GM21360 (cell line): ENCODE measurements around the gene B4GALT4.

Experiments
- ATAC-seq: cut with Tn5 transposase; IDR thresholded peaks from one replicate; pipeline ENCODE4 v1.9.1; 2021; ENCODE audit warnings: mild to moderate bottlenecking, moderate library complexity; ENCODE audit not compliant: unreplicated experiment

B4GALT4 gene

DNA sequence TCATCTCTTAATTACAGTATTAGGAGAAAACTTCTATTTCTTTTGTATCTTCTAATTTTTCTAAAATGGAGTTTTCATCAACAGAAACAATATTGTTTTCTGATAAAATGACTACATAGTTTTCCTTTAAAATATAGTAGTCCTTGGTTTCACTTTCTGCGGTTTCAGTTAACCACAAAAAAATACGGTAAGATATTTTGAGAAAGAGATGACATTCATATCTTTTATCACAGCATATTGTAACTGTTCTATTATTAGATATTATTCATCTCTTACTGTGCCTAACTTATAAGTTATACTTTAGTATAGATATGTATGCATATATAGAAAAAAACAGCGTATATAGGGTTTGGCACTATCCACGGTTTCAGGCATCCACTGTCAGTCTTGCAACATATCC, 2.3 kb downstream of the B4GALT4 start:
- no peak for ATAC-seq

DNA sequence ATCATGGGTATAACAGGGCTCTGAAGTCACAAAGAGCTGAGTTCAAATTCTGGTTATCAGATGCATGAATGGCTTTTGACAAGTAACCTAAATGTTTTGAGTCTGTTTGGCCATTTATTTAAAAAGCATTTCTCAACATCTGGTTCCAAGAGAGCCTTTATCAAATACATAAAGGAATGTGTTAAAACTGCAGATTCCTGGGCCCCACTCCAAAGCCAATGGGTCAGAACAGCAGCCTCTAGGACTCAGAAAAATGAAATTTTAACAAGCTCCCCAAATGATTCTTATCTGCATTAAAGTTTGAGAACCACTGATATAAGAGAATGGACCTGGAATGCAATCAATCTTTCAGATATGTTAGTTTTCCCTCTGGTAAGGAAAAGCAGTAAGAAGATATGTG, 3.4 kb downstream of the B4GALT4 start:
- ATAC-seq, result no peak

DNA sequence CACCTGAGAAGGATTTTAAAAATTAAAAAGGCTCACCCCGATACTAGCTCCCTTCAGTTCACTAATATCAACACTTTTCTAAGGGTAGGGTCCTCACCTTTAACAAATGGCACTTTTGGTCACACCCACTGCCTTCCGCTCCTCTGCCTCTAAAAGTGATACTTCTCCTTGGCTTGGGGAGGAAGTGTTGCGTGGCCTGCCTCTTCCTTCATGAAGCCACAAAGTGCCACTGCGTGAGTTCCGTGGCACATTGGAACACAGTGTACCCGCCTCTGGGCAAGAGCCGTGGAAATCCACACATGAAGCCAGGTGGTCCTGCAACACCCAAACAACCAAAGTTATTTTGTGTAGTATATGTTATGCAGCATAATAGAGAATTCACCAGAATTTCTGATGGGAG, 3.9 kb downstream of the B4GALT4 start:
- no peak for ATAC-seq

DNA sequence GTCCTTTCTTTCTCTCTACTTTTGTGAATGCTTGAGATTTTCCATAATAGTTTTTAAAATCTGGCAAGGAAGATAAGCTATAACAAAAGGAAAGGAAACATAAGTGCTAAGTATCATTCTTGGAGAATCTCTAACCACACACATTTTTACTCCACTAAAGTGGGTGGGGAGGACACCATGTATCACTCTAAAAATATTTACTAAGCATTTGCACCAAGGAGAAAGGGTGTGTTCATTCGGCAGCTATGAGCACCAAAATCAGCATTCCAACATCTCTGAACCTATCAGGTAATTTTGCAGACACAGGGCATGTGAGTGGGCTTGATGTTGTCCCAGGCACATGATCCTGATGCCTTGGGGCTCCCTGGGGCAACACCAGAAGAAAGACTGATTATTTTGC, 5.5 kb downstream of the B4GALT4 start:
- no peak for ATAC-seq

DNA sequence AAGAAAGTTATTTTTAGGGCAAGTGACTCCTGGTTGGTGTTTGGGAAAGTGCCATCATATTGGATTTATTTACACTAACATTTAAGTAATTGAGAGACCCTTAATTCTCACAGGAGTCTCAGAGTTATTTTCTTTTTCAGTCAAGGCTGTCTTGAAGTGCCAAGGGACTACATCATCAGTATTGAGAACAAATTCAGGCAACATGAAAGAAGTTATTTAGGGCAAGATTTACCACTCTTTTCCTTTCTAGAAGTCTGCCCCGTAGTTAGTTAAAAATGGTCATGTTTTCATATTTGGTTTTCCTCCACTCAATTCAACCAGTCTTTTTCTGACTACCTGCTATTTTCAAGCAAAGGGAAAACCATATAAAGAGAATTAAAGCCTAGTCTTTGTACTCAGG, 6.1 kb downstream of the B4GALT4 start:
- no peak for ATAC-seq

DNA sequence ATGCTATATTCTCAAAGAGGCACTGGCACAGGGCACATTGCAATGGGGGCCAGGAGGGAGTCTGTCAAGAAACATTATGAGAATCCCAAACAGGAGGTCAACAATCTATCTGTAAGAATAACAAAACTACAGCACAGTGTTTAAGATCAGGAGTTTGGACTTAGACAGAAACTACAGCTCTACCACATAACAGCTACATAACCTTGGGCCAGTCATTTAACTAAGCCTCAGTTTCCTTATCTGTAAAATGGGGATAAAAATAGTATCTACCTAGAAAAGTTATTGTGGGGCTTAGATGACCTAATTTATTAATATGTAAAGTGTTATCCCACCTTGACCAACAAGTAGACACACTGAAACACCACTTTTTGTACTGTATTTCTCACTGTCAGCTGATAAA, 9.9 kb downstream of the B4GALT4 start:
- ATAC-seq, result no peak

DNA sequence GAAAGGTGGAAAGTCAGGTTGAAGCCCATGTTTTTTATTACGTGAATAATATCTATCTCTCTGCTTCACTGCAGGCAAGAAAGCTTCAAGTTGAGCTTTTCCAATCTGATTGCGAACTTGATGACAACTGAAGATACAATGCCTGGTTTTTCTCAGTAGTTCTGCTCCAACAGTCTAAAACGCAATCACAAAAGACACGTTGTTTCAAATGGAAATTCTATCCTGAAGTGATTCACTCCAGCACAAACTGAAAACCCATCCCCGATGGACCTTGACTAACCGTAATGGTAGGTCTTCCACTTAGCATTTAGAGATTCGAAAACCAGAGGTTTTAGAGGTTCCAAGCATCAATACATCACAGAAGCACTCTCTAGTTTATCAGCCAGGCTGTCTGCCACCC, 10.6 kb downstream of the B4GALT4 start:
- ATAC-seq, result no peak

DNA sequence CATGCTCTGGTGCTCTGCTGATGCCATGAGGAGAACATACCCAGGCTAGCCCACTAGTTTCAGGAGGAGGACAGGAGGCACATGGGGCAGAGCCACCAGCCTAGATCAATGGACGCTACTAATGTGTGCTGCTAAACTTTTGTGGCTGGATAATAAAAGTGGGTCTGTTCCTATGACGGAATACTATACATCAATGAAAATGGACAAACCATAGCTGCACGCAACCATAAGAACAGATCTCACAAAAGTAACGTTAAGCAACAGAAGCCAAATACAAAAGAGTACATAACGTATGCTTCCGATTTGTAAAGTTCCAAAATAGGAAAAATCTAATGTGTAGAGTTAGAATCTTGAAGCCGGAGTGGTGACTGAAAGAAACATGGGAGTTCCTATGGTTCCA, 11.5 kb downstream of the B4GALT4 start:
- ATAC-seq, result no peak

DNA sequence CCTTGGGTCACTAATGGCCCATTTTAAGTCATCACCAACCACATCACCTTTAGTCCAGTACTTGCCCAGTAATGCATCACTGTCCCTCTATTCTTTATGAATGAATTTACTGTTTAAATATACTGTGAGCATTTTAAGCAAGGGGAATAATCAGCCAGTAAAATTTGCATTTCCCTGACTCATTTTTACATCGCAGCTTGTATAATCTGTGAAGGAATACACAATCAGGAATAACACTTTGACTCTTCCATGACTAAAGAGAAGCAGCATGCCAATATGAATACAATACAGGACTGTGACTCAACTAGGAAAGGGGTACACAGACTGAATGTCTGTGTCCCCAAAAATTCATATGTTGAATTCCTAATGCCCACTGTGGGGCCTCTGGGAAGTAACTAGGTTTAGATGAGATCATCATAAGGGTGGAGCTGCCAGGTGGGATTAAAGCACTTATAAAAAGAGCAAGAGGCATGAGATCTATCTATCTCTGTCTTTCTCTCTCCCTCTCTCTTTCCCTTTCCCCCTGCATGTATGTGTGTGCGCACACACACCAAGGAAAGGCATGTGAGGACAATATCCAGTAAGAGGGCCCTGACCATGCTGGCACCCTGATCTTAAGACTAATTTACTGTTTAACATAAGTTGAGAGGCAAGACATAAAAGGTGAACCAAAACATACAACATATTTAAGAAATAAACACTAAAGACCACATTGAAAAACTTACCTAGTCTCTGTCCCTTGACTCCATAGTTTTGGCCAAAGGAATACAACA, 12.1 kb downstream of the B4GALT4 start:
- ATAC-seq, result no peak

DNA sequence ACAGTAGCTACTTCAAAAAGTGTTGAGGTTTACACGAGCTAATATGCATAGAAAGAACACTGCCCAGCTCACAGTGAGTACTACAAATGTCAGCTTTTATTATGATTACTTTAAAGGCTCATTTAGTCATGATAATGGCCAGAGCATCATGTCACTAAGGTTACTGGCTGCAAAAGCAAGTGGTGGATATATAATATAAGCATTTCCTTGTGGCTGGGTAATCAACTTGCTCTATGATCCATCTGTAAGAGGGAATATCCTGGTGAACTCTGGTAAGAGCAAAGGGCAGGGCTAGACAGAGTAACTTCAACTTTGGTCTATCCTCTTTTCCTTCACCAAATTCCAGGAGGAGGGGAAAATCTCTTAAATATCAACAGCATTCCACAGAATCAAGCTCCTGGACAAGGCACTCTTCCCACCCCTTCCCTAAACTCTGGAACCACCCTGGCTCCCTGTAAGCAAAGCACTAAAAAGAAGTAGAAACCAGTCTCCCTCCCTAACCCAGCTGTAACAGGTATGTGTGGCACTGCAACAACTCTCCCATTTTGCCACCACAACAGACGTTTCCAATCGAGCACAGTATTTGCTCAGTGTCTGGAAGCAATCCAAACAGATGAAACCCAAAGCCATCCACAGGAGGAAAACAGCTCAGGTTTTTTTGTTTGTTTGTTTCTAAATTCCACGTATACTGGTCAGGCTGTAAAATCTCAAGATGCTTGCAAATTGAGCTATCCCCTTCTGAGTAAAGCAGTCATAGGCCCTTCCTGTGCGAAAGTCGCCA, 13.4 kb downstream of the B4GALT4 start:
- ATAC-seq, result no peak

DNA sequence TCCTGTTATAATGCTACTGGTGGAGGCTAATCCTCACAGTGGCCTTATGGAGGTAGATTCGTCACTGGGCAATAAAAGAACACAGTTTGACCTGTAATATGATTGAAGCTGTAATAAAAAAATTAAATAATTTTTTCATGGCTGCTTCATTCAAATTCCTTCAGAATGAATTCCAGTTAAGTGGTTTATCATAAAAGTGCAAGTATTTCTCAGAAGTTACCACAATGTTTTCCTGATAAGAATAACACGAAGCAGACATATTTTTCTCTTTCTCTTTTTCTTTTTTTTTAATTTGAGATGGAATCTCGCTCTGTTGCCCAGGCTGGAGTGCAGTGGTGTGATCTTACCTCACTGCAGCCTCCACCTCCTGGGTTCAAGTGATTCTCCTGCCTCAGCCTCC, 15.6 kb downstream of the B4GALT4 start:
- no peak for ATAC-seq

DNA sequence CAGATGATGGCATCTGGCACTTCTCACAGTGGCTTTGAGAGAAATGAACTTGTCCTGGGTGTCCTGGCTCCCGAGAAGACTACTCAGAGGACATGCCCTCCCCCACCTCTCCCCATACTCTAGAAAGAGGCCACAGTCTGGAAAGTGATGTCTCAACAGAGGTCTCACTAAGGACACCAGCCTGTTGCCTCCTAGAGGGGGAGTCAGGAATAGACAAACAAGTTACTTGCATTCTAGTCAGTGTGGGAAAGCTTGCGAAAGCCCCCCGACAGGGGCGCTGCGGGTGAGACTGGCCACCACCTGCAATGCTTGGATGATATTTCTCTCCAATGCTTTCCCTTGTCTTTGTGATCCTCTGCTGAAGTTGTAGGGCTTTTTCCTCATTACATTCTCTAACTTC, 17.2 kb downstream of the B4GALT4 start:
- no peak for ATAC-seq

DNA sequence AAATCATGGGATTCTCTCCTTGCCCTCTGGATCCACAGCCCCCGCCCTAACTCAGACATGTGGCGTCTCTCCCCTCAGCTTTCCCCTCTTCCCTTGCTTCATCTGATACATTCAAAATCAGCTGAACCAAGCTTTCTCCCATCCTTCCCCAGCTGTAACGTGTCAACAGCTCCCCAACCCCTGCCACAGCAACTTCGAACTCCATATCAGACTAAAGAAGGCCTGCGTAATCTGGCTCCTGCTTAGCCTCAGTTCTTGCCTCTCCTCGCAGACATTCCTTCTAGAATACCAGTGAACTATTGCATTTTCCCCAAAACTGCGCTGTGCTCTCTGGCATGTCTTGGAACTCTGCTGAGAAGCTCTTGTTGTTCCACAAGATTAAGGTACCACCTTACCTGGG, 18.3 kb downstream of the B4GALT4 start:
- no peak for ATAC-seq

DNA sequence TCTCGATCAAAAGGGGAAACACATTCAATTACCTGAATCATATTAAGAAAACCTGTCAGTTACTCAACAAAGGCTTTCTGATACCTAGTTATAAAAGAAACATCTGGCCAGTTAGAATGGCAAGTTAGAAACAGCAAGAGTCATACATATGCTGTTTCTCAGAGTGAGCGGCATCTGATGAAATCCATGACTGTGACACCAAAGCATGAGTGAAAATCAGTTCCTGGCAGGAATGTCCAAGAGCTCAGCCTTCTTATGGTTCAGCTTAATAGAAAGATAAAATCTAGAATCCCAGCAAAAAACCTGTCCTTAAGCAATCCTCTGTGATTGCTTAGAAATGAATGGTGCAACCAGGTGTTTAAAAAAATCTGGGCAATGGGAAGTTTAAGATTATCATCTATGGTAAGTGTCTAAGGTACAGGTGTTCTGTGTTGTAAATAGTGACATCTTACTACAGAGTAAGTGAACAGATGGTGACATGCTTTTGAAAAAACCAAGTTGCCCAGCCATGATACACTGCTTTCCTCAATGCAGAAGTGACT, 18.8 kb downstream of the B4GALT4 start:
- ATAC-seq, result no peak

DNA sequence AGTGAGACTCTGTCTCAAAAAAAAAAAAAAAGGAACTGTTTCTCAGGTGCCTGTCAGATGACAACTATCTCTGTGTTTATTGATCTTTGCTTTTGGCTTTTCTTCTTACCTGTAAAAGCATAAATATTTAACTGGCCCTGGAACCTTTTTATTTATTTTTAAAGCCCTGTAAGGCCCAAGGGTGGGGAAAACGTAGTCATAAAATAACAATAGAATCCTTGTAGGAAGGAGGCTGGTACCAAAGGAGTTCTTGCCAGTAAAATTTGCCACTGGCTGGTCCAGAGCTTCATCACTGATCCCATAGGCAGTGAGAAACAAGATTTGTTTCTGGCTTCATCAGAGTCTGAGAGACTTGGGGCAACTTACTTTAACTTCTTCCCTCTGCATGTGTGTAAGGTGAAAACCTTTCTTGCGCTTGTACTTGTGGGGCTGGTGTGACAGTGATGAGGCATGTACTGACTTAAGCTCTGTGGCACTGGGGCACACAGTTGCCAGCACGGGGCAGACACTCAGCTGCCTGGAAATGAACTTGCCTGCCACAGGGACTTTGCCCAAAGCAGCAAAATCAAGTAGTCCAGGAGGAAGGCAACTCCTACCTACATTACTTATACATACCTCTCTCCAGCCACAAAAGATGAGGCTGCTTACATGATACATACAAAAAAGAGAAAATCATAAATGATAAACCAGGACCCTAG, 19.6 kb downstream of the B4GALT4 start:
- no peak for ATAC-seq

DNA sequence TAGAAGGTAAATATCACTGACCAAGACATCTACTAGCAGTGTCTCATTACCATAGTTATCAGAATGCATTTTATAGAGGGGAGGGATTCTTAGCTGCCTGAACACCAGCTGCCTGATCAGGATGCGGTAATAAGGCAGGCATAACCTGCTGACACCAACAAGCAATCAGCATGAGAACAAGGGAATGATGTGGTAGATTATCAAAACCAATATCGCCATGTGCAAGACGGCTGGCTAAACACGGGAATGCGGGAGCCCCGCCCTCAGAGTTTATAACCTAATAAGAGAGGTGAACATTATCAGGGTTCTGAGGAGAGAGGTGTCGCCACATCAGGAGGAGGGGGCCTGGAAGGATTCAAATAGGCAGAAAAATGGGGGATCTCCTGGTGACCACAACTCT, 20.5 kb downstream of the B4GALT4 start:
- no peak for ATAC-seq

DNA sequence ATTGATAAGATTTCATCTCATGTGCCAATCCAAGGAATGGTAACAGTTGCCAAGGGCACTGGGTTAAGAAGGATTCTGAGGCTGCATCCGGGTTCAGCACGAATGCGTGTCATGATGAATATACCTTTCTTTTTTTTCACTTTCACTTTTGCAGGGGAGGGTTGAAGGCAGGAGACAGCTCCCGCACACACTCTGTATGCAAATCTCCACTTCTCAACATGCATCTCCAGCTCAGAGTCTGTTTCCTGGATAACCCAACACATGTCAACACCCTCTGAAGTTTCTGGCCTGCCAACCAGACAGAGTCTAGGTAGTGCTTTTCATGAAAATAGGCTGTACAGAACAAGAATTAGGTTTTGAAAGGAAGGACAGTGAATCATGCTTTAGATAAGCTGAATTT, 21.6 kb downstream of the B4GALT4 start:
- ATAC-seq, result peak; percentile 100

DNA sequence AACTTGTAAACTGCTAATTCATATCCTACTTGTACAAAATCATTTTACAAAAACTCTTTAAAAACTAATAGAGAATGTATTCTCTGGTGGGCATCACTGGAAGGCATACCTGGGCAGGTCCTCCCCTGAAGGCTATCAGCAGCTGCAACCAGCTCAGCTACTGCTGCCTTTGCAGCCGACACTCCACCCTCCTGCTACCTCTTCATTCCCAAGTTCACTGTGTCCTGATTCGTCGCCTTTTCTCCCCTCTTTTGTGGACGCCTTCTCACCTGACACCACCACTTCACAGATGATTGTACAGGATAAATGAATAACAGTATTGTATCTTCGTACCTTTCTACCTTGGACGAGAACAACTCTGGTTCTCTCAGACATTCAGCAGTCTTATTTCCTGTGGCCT, 28.9 kb downstream of the B4GALT4 start:
- no peak for ATAC-seq

DNA sequence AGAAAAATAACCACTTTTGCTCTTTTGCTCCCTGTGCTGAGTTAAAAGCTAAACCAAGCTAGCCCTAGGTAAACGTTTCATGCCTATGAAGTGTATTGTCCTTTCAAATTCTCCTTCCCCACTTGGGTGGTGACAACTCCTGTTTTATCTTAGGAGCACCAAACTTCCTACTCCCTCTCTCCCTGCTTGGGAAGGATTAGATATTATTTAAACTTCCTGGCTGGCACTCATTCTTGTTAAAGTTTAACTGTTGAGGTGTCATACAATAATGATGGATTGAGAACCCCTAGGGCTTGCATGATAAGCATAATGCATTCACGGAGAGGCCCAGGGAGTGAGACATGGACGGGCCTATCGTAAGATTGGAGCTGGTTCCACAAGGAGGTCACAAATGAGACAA, 29.5 kb downstream of the B4GALT4 start:
- ATAC-seq, result no peak

DNA sequence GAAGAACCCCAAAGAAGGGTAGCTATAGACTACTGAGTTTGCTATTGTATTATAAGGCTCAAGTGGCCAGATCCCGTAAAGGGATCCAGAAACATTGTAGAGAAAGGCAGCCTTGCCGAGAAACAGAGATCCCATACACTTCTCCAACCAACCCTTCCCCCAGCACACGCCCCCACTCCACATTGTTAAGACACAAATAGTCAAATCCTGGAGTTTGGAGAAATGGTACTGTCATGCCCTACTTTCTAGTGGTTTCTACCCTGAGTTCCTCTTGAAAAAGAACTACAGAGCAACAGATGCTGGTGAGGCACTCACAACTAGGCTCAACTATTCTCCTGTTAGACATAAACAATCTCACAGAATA, 33.2 kb downstream of the B4GALT4 start:
- no peak for ATAC-seq

DNA sequence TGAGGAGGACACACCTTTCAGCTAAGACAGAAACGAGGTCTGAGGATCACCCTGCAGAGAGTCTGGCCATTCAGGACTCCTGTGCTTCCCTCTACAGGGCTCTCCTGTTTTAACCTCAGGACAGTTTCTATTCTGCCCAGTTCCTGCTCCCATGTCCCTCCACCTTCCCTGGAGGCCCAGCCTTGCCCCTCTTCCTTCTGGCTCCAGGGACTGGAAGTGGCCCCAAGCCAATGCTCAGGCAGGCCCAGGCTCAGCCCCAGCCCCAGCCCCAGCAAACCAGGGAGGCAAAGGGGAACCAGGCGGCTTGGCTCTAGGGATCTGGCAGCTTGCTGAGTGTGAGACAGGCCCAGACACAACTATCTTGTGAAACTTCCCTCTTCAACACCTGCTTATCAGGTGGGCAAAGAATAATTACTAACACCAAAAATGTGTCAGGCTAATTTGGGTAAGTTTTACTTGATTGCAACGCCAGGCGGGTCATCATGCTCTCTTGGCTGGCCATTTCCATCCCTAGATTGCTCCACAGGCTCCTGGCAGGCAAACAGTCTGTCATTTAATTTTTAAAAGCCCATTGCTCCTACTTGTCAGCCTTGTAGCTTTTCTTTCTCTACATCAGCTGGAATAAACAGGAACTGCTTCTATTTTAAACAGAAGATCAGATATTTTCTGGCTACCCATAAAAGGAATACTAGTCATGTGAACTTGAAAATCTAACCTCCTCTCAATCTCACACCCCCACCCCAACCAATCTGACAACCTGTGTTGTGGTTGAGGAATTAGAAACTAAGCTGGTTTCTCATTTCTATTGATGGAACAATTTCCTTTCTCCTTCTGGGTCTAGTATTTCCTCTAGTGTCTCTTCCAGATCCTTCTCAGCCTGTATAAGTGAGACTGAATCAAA, 33.8 kb downstream of the B4GALT4 start:
- ATAC-seq, result no peak
